Forelimb muscle (tissue), 1 donor: ENCODE data around the gene ONECUT1. TPM values are rescaled to one million over a fixed set of nuclear protein-coding genes. Genes with fewer than 3 reads are reported as not detected.
"Not testable (repeated sequence)": the region's sequence is repeated elsewhere in the genome, so short reads cannot be mapped to it uniquely, and the experiment has no call there.

ENCODE experiments used
- DNase-seq: peaks from one replicate; pipeline ENCODE4 v3.0.0-alpha.2; 2013; ENCODE audit warnings: low read depth
- polyA plus RNA-seq: library from polyadenylated mRNA; unstranded; fragments of 120-200 nt; gene quantifications from one replicate; pipeline ENCODE4 v1.2.1, GENCODE V29; 2013; ENCODE audit not compliant: insufficient read length

ONECUT1 gene
- not detected for polyA plus RNA-seq

- no peak for DNase-seq
Observed at GRCh38 chr15:52790169-52790708, at the start of gene ONECUT1. ONECUT1 (minus strand) TSS chr15:52790336; CDS start chr15:52789884, 452 bp downstream.

- no peak for DNase-seq
Observed at GRCh38 chr15:52834379-52834778, 44.2 kb upstream of the ONECUT1 start.

GRCh38 chr15:52824169-52824942 lies 34.2 kb upstream of the ONECUT1 start:
- not testable (repeated sequence) for DNase-seq

GRCh38 chr15:52822475-52822874 lies 32.3 kb upstream of the ONECUT1 start:
- no peak for DNase-seq

GRCh38 chr15:52819253-52819652 lies 29.1 kb upstream of the ONECUT1 start:
- no peak for DNase-seq

GRCh38 chr15:52815899-52816298 lies 25.8 kb upstream of the ONECUT1 start:
- DNase-seq: not testable (repeated sequence)

- DNase-seq: no peak
Observed at GRCh38 chr15:52808996-52809395, 18.9 kb upstream of the ONECUT1 start.

GRCh38 chr15:52808441-52808840 lies 18.3 kb upstream of the ONECUT1 start:
- no peak for DNase-seq

GRCh38 chr15:52806284-52806655 lies 16.1 kb upstream of the ONECUT1 start:
- DNase-seq: no peak

GRCh38 chr15:52805351-52806283 lies 15.5 kb upstream of the ONECUT1 start:
- DNase-seq: no peak

- DNase-seq: no peak
Observed at GRCh38 chr15:52804526-52805081, 14.5 kb upstream of the ONECUT1 start.

GRCh38 chr15:52803467-52804306 lies 13.6 kb upstream of the ONECUT1 start:
- no peak for DNase-seq

- no peak for DNase-seq
Observed at GRCh38 chr15:52803108-52803466, 13.0 kb upstream of the ONECUT1 start.

- no peak for DNase-seq
Observed at GRCh38 chr15:52802110-52802509, 12.0 kb upstream of the ONECUT1 start.

- no peak for DNase-seq
Observed at GRCh38 chr15:52801748-52802085, 11.6 kb upstream of the ONECUT1 start.

GRCh38 chr15:52800828-52801747 lies 11.0 kb upstream of the ONECUT1 start:
- DNase-seq: no peak

GRCh38 chr15:52799145-52799811 lies 9.1 kb upstream of the ONECUT1 start:
- no peak for DNase-seq

- DNase-seq: no peak
Observed at GRCh38 chr15:52798529-52799101, 8.5 kb upstream of the ONECUT1 start.
